ENCODE measurements around the gene DENND1A. TPM values are rescaled to one million over a fixed set of nuclear protein-coding genes. Genes with fewer than 3 reads are reported as not detected.

DENND1A gene
- total RNA-seq, 1 experiment from 2014 or later, result 29.7 TPM

DNA sequence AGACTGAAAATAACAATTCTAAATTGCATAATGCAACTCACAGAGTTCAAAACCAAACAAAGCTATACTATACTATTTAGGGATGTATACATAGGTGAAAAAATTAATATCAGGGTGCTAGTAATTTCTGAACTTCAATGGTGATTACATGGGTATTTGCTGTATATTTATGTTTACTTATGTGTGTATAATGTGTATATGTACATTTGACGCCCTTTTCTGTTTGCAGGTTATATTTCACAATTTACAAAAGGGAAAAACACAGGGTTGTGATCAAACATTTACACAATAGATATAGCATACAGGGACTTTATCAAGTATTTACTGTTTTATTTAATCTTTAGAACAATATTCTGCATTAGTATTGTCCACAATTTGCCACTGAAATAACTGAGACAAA lies 184.0 kb downstream of the DENND1A start:
- Histone ChIP-seq H3K36me3 (ENCODE audit: low read depth, low read length) (no peaks in the 10 kb centered on the region), H3F3A (ENCODE audit: low read length, unreplicated experiment) (no peaks in the 10 kb centered on the region), H3K9ac (ENCODE audit: low read length) (no peak overlapping the region), H3K4me1 (ENCODE audit: insufficient read depth, low read length) (no peaks in the 10 kb centered on the region), H2AFZ (ENCODE audit: low read length) (no peak overlapping the region), H3K79me2 (ENCODE audit: low read length) (no peaks in the 10 kb centered on the region), H3K9me3 (ENCODE audit: low read length) (no peaks in the 10 kb centered on the region), H3K27me3 (ENCODE audit: low read length) (no peaks in the 10 kb centered on the region), H3K27ac (ENCODE audit: low read length) (no peak overlapping the region), H3K9me2 (replicated peaks; ENCODE audit: low read length) (no peaks in the 10 kb centered on the region), H3K4me2 (ENCODE audit: low read length) (no peak overlapping the region), H3K4me3 (ENCODE audit: low read length) (no peak overlapping the region), H4K20me1 (ENCODE audit: low read length) (no peaks in the 10 kb centered on the region)
- no TSS peak for BruUV-seq (replicated peaks)
- ATAC-seq (no peak), DNase-seq (no peak)
- intact Hi-C loops (cut with micrococcal nuclease), result no loop called here
- CTCF ChIA-PET, result no interaction called here
- TF ChIP-seq EZH2phosphoT487 (IDR thresholded peaks at IDR 0.05; ENCODE audit: borderline replicate concordance, low read length) (no peak), EZH2 (IDR thresholded peaks at IDR 0.05; ENCODE audit: low read length, unreplicated experiment) (no peak)
- TF ChIP-seq, protein P1, sequence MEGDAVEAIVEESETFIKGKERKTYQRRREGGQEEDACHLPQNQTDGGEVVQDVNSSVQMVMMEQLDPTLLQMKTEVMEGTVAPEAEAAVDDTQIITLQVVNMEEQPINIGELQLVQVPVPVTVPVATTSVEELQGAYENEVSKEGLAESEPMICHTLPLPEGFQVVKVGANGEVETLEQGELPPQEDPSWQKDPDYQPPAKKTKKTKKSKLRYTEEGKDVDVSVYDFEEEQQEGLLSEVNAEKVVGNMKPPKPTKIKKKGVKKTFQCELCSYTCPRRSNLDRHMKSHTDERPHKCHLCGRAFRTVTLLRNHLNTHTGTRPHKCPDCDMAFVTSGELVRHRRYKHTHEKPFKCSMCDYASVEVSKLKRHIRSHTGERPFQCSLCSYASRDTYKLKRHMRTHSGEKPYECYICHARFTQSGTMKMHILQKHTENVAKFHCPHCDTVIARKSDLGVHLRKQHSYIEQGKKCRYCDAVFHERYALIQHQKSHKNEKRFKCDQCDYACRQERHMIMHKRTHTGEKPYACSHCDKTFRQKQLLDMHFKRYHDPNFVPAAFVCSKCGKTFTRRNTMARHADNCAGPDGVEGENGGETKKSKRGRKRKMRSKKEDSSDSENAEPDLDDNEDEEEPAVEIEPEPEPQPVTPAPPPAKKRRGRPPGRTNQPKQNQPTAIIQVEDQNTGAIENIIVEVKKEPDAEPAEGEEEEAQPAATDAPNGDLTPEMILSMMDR (conservative IDR thresholded peaks at IDR 0.05; ENCODE audit: low read depth, low read length), result no peak
- POLR2A ChIA-PET (ENCODE audit: unreplicated experiment), result interaction anchor here (0.5 kb wide), 1 partner anchor 59 kb away, joined by 3 read pairs; no protein-coding TSS in a partner anchor

- no TSS peak for BruUV-seq (replicated peaks)
- CTCF ChIA-PET, result no interaction called here
- POLR2A ChIA-PET (ENCODE audit: unreplicated experiment), result interaction anchor here (0.5 kb wide), 1 partner anchor 58 kb away, joined by 3 read pairs; no protein-coding TSS in a partner anchor
Observed at GRCh38 chr9:123745451-123745850, 184.5 kb downstream of the DENND1A start.

GRCh38 chr9:123743737-123744136 lies 186.2 kb downstream of the DENND1A start:
- H3K79me2 ChIP-seq (ENCODE audit: low read length), result no peaks in the 10 kb centered on the region
- no peaks in the 10 kb centered on the region for H3F3A ChIP-seq (ENCODE audit: low read length, unreplicated experiment)
- ATAC-seq (no peak), DNase-seq (no peak)
- H3K27ac ChIP-seq (ENCODE audit: low read length), result no peak overlapping the region
- no peaks in the 10 kb centered on the region for H3K9me3 ChIP-seq (ENCODE audit: low read length)
- no TSS peak for BruUV-seq (replicated peaks)
- no peaks in the 10 kb centered on the region for H3K27me3 ChIP-seq (ENCODE audit: low read length)
- POLR2A ChIA-PET (ENCODE audit: unreplicated experiment), result no interaction called here
- no peak overlapping the region for H3K4me3 ChIP-seq (ENCODE audit: low read length)
- CTCF ChIA-PET, result no interaction called here
- H3K4me2 ChIP-seq (ENCODE audit: low read length), result no peak overlapping the region
- H4K20me1 ChIP-seq (ENCODE audit: low read length), result no peaks in the 10 kb centered on the region
- intact Hi-C loops (cut with micrococcal nuclease), result no loop called here
- no peaks in the 10 kb centered on the region for H3K4me1 ChIP-seq (ENCODE audit: insufficient read depth, low read length)
- H3K36me3 ChIP-seq (ENCODE audit: low read depth, low read length), result no peaks in the 10 kb centered on the region
- no peak overlapping the region for H2AFZ ChIP-seq (ENCODE audit: low read length)
- TF ChIP-seq, protein P1 (conservative IDR thresholded peaks at IDR 0.05; ENCODE audit: low read depth, low read length), result no peak
- TF ChIP-seq EZH2 (IDR thresholded peaks at IDR 0.05; ENCODE audit: low read length, unreplicated experiment) (no peak), EZH2phosphoT487 (IDR thresholded peaks at IDR 0.05; ENCODE audit: borderline replicate concordance, low read length) (no peak)
- H3K9me2 ChIP-seq (replicated peaks; ENCODE audit: low read length), result no peaks in the 10 kb centered on the region
- H3K9ac ChIP-seq (ENCODE audit: low read length), result no peak overlapping the region

More at GRCh38 chr9:123745451-123745850, 184.5 kb downstream of the DENND1A start:
- intact Hi-C loops (cut with micrococcal nuclease), result no loop called here
- DNase-seq (no peak), ATAC-seq (no peak)
- Histone ChIP-seq H2AFZ (ENCODE audit: low read length) (no peak overlapping the region), H3K4me3 (ENCODE audit: low read length) (no peak overlapping the region), H3K9me3 (ENCODE audit: low read length) (no peaks in the 10 kb centered on the region), H3K9ac (ENCODE audit: low read length) (no peak overlapping the region), H4K20me1 (ENCODE audit: low read length) (no peaks in the 10 kb centered on the region), H3K4me2 (ENCODE audit: low read length) (no peak overlapping the region), H3K4me1 (ENCODE audit: insufficient read depth, low read length) (no peaks in the 10 kb centered on the region), H3K79me2 (ENCODE audit: low read length) (no peaks in the 10 kb centered on the region), H3K36me3 (ENCODE audit: low read depth, low read length) (no peaks in the 10 kb centered on the region), H3K27me3 (ENCODE audit: low read length) (no peaks in the 10 kb centered on the region), H3F3A (ENCODE audit: low read length, unreplicated experiment) (no peaks in the 10 kb centered on the region), H3K27ac (ENCODE audit: low read length) (no peak overlapping the region), H3K9me2 (replicated peaks; ENCODE audit: low read length) (no peaks in the 10 kb centered on the region)
- TF ChIP-seq EZH2phosphoT487 (IDR thresholded peaks at IDR 0.05; ENCODE audit: borderline replicate concordance, low read length) (no peak), EZH2 (IDR thresholded peaks at IDR 0.05; ENCODE audit: low read length, unreplicated experiment) (no peak)
- TF ChIP-seq, protein P1 (conservative IDR thresholded peaks at IDR 0.05; ENCODE audit: low read depth, low read length), result no peak

Data from PC-3 (cell line).